IMR-90 (cell line): Measurements from ENCODE around the gene YTHDC2. TPM values are rescaled to one million over a fixed set of nuclear protein-coding genes. Genes with fewer than 3 reads are reported as not detected.

Source experiments
- ATAC-seq: fragments of 200-7000 bp; cut with Tn5 transposase; 2 replicates; pipeline ENCODE4 v1.9.1; 2020; ENCODE audit warnings: low read depth, mild to moderate bottlenecking, moderate library complexity
- BruUV-seq: library from RNA; stranded (reverse); fragments of 400-500 nt; replicated peaks from 2 replicates; lab custom pipeline; 2021; lab: Mats Ljungman, UMichigan
- CTCF ChIA-PET: fragments of 300-600 bp; formaldehyde crosslinking; extraction: SDS; loops from one replicate; lab custom pipeline; 2021; ENCODE audit warnings: antibody characterized with exemption; lab: Yijun Ruan, JAX
- POLR2A ChIA-PET: fragments of 300-600 bp; sonication (Branson Sonifier 250); formaldehyde crosslinking; loops from one replicate; lab custom pipeline; 2022; ENCODE audit warnings: antibody characterized with exemption; ENCODE audit not compliant: unreplicated experiment; lab: Charles Lee
- DNase-seq: peaks from one replicate; pipeline ENCODE4 v3.0.0; 2013
- H2AFZ ChIP-seq: replicated peaks from 2 replicates; pipeline ENCODE3; 2013; ENCODE audit warnings: low read length, mild to moderate bottlenecking; ENCODE audit not compliant: poor library complexity
- H2AK5ac ChIP-seq: 2 replicates; pipeline ENCODE4 v1.6.1; 2013; ENCODE audit warnings: low read depth, low read length, inconsistent platforms
- H2AK9ac ChIP-seq: replicated peaks from 2 replicates; pipeline ENCODE3; 2013; ENCODE audit warnings: mild to moderate bottlenecking, low read depth, low read length, moderate library complexity; ENCODE audit not compliant: poor library complexity
- H2BK120ac ChIP-seq: 2 replicates; pipeline ENCODE4 v1.6.1; 2013; ENCODE audit warnings: low read depth, low read length, inconsistent platforms
- H2BK15ac ChIP-seq: 3 replicates; pipeline ENCODE4 v1.6.1; 2013; ENCODE audit warnings: low read depth, low read length, inconsistent platforms
- H2BK20ac ChIP-seq: 2 replicates; pipeline ENCODE4 v1.6.1; 2013; ENCODE audit warnings: low read depth, mild to moderate bottlenecking, inconsistent platforms, low read length, moderate library complexity
- H2BK5ac ChIP-seq: 2 replicates; pipeline ENCODE4 v1.6.1; 2013; ENCODE audit warnings: mild to moderate bottlenecking, low read depth, low read length, inconsistent platforms; ENCODE audit not compliant: poor library complexity, severe bottlenecking
- H3K14ac ChIP-seq: replicated peaks from 2 replicates; pipeline ENCODE4 v1.6.1; 2013; ENCODE audit warnings: low read depth, low read length, inconsistent platforms
- H3K18ac ChIP-seq: 2 replicates; pipeline ENCODE4 v1.6.1; 2013; ENCODE audit warnings: low read depth, low read length, control low read depth
- H3K23ac ChIP-seq: 2 replicates; pipeline ENCODE4 v1.6.1; 2013; ENCODE audit warnings: low read depth, low read length, inconsistent platforms
- H3K27ac ChIP-seq: 2 replicates; pipeline ENCODE4 v1.5.1; 2013; ENCODE audit warnings: mild to moderate bottlenecking, control low read depth, low read length; ENCODE audit not compliant: insufficient read depth
- H3K27me3 ChIP-seq: 2 replicates; pipeline ENCODE4 v1.6.1; 2013; ENCODE audit warnings: low read length; ENCODE audit not compliant: control insufficient read depth, insufficient read depth
- H3K36me3 ChIP-seq: 2 replicates; pipeline ENCODE4 v1.6.1; 2013; ENCODE audit warnings: low read length, mixed read lengths; ENCODE audit not compliant: control insufficient read depth, insufficient read depth
- H3K4ac ChIP-seq: 2 replicates; pipeline ENCODE4 v1.6.1; 2013; ENCODE audit warnings: low read depth, low read length, inconsistent platforms
- H3K4me1 ChIP-seq: 2 replicates; pipeline ENCODE4 v1.6.1; 2013; ENCODE audit warnings: low read length, mixed read lengths; ENCODE audit not compliant: control insufficient read depth, insufficient read depth
- H3K4me2 ChIP-seq: 2 replicates; pipeline ENCODE4 v1.6.1; 2013; ENCODE audit warnings: low read depth, mild to moderate bottlenecking, control low read depth, low read length, moderate library complexity
- H3K4me3 ChIP-seq: 2 replicates; pipeline ENCODE4 v1.5.1; 2013; ENCODE audit warnings: low read depth, mild to moderate bottlenecking, control low read depth, low read length, moderate library complexity; ENCODE audit not compliant: insufficient read depth
- H3K56ac ChIP-seq: 2 replicates; pipeline ENCODE4 v1.6.1; 2013; ENCODE audit warnings: low read length, inconsistent platforms; ENCODE audit not compliant: insufficient read depth; ENCODE audit errors: extremely low read depth
- H3K79me1 ChIP-seq, 2 experiments: 2 replicates each; pipeline ENCODE4 v1.6.1; 2013; ENCODE audit warnings: low read length in 2 of 2, inconsistent platforms in 1 of 2, low read depth in 1 of 2
- H3K9ac ChIP-seq: 2 replicates; pipeline ENCODE4 v1.6.1; 2013; ENCODE audit warnings: low read depth, low read length, control low read depth
- H3K9me1 ChIP-seq: 2 replicates; pipeline ENCODE4 v1.6.1; 2013; ENCODE audit warnings: low read length, inconsistent platforms; ENCODE audit not compliant: insufficient read depth
- H3K9me3 ChIP-seq: 2 replicates; pipeline ENCODE4 v1.6.1; 2013; ENCODE audit warnings: low read length; ENCODE audit not compliant: control insufficient read depth, insufficient read depth
- H4K20me1 ChIP-seq: 2 replicates; pipeline ENCODE4 v1.6.1; 2013; ENCODE audit warnings: low read length, inconsistent platforms; ENCODE audit not compliant: insufficient read depth
- H4K5ac ChIP-seq: 2 replicates; pipeline ENCODE4 v1.6.1; 2013; ENCODE audit warnings: mild to moderate bottlenecking, low read depth, low read length, control low read depth
- H4K8ac ChIP-seq, 2 experiments: 2 replicates each; pipeline ENCODE4 v1.6.1; 2013; ENCODE audit warnings: low read depth in 2 of 2, low read length in 2 of 2, control low read depth in 1 of 2, inconsistent platforms in 1 of 2
- H4K91ac ChIP-seq: 2 replicates; pipeline ENCODE4 v1.6.1; 2013; ENCODE audit warnings: low read depth, low read length, inconsistent platforms; ENCODE audit not compliant: insufficient read depth
- BHLHE40 ChIP-seq: fragments of 150-350 bp; IDR thresholded peaks from 2 replicates; pipeline ENCODE4 v1.6.1; 2016; ENCODE audit warnings: mild to moderate bottlenecking, low read depth, low read length
- CHD1 ChIP-seq: IDR thresholded peaks from 2 replicates; pipeline ENCODE4 v1.6.1; 2012; ENCODE audit warnings: low read depth, low read length, improper control_type of control experiment
- CTCF ChIP-seq: conservative IDR thresholded peaks from 2 replicates; pipeline ENCODE4 v1.5.1; 2012; ENCODE audit warnings: mild to moderate bottlenecking, low read depth, low read length, improper control_type of control experiment
- FOS ChIP-seq: fragments of 150-350 bp; IDR thresholded peaks from 2 replicates; pipeline ENCODE4 v1.6.1; 2016; ENCODE audit warnings: low read depth, low read length
- MAZ ChIP-seq: IDR thresholded peaks from 2 replicates; pipeline ENCODE4 v1.6.1; 2012; ENCODE audit warnings: low read depth, mild to moderate bottlenecking, low read length, improper control_type of control experiment, moderate library complexity, borderline replicate concordance
- NFE2L2 ChIP-seq: fragments of 150-350 bp; IDR thresholded peaks from 2 replicates; pipeline ENCODE4 v1.6.1; 2016; ENCODE audit warnings: low read depth, mild to moderate bottlenecking, low read length
- RAD21 ChIP-seq: IDR thresholded peaks from 2 replicates; pipeline ENCODE4 v1.6.1; 2012; ENCODE audit warnings: low read length, improper control_type of control experiment
- RCOR1 ChIP-seq: IDR thresholded peaks from 2 replicates; pipeline ENCODE4 v1.6.1; 2012; ENCODE audit warnings: mild to moderate bottlenecking, low read length, improper control_type of control experiment; ENCODE audit not compliant: insufficient replicate concordance
- SMC3 ChIP-seq: fragments of 150-350 bp; IDR thresholded peaks from 2 replicates; pipeline ENCODE4 v1.6.1; 2016; ENCODE audit warnings: low read depth, mild to moderate bottlenecking, antibody characterized with exemption, low read length, moderate library complexity
- WGBS, 2 experiments: methylation state at CpG; one replicate each; pipeline versions ENCODE4 v1.1.5 to v1.1.7; 2013; ENCODE audit warnings: missing lambda C conversion rate in 2 of 2; ENCODE audit not compliant: insufficient read length in 1 of 2; ENCODE audit errors: extremely low coverage in 2 of 2; 5-methylcytosine and 5-hydroxymethylcytosine counted together
- dilution Hi-C: fragments of 300-500 bp; cut with HindIII; formaldehyde crosslinking; loops from one replicate; pipeline ENCODE4 v1.14.3; 2018; ENCODE audit warnings: low sequenced_read_pairs; ENCODE audit not compliant: unreplicated experiment
- in situ Hi-C: fragments of 300-500 bp; cut with MboI; formaldehyde crosslinking; loops from 3 replicates; pipeline ENCODE4 v1.14.3; 2019; ENCODE audit warnings: low sequenced_read_pairs, inconsistent platforms, mixed read lengths
- intact Hi-C: fragments of 100-400 bp; cut with micrococcal nuclease; formaldehyde crosslinking; loops from 2 replicates; pipeline ENCODE4 v1.10.0; 2022
- polyA plus RNA-seq, 3 experiments: library from polyadenylated mRNA; depleted of rRNA; stranded (reverse); fragments of >200 nt; gene quantifications; 2 replicates each; pipeline ENCODE4 v1.2.3, GENCODE V29; 2012; ENCODE audit warnings: low replicate concordance in 1 of 3
- total RNA-seq: library from RNA; depleted of rRNA; stranded (reverse); fragments of >200 nt; gene quantifications from 2 replicates; pipeline ENCODE4 v1.2.3, GENCODE V29; 2012

The YTHDC2 gene
- total and polyA plus RNA-seq, 2 of the 4 experiments (the other 2 are of a cell fraction) = 6.5 to 13.4 TPM

DNA sequence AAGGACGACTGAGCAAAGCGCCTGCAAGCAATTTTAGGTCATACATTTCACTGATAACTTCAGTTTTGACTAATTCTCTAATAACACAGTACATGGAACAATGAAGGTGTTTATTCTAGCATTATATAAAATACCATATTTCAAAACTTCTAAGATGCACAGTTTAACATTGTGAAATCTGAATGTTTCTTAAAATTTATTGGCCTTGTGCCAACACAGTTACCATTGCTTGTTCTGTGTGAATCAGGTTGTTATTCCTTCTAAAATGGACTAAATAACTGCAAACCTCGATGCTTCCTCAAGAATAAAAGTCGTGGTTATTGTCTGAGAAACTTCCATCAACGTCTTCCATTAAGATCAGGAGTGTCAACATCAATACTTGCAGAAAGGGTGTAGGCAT, 33.3 kb upstream of the YTHDC2 start:
- Histone ChIP-seq H3K79me1 (no peaks in the 10 kb centered on the region), H3K9ac (no peak overlapping the region), H4K91ac (no peak overlapping the region), H3K9me1 (no peaks in the 10 kb centered on the region), H3K18ac (no peak overlapping the region), H2AK5ac (no peak overlapping the region), H3K23ac (no peak overlapping the region), H2BK15ac (no peak overlapping the region), H3K27me3 (no peaks in the 10 kb centered on the region), H2AFZ (no peak overlapping the region), H2BK20ac (no peak overlapping the region), H3K4me3 (no peak overlapping the region), H2BK120ac (no peak overlapping the region), H3K9me3 (no peaks in the 10 kb centered on the region), H3K4me2 (no peak overlapping the region), H3K36me3 (no peaks in the 10 kb centered on the region), H3K56ac (no peak overlapping the region), H4K5ac (no peak overlapping the region), H3K4ac (no peak overlapping the region), H3K27ac (no peak overlapping the region), H3K4me1 (no peaks in the 10 kb centered on the region), H4K8ac (no peak overlapping the region), H3K14ac (no peak overlapping the region), H4K20me1 (no peaks in the 10 kb centered on the region), H2BK5ac (no peak overlapping the region), H2AK9ac (no peak overlapping the region)
- intact Hi-C loops (no loop called here), in situ Hi-C loops (no loop called here), dilution Hi-C loops (no loop called here)
- CTCF ChIA-PET = no interaction called here
- ATAC-seq (no peak), DNase-seq (no peak)
- POLR2A ChIA-PET = no interaction called here
- BruUV-seq = no TSS peak
- no peak for TF ChIP-seq BHLHE40
- no peak for TF ChIP-seq CHD1
- no peak for TF ChIP-seq NFE2L2
- no peak for TF ChIP-seq MAZ
- no peak for TF ChIP-seq FOS
- no peak for TF ChIP-seq SMC3
- no peak for TF ChIP-seq RCOR1
- TF ChIP-seq CTCF = no peak
- no peak for TF ChIP-seq RAD21
- WGBS, 2 experiments = no CpG with 5 or more reads among the region's 5 CpGs
